Transverse colon (tissue), 4 donors: ENCODE results near the gene RGS7.
"Not testable (repeated sequence)": the region's sequence is repeated elsewhere in the genome, so short reads cannot be mapped to it uniquely, and the experiment has no call there.

Experiments used
- CTCF ChIP-seq, 5 experiments: fragments of 200-600 bp in 3 of 5; fragments of 450-650 bp in 2 of 5; sonication (generic) in 3 of 5; IDR thresholded peaks; 1 replicate in 2 of 5; 2 replicates in 3 of 5; pipeline ENCODE4 v1.5.1; 2016 to 2017; ENCODE audit warnings: antibody characterized with exemption in 5 of 5, inconsistent platforms in 3 of 5, mild to moderate bottlenecking in 2 of 5, moderate library complexity in 1 of 5
- EP300 ChIP-seq: sonication (generic); formaldehyde crosslinking; IDR thresholded peaks from one replicate; pipeline ENCODE4 v1.6.1; 2017; ENCODE audit warnings: antibody characterized with exemption, low read depth
- POLR2A ChIP-seq: fragments of 450-650 bp; IDR thresholded peaks from one replicate; pipeline ENCODE4 v1.6.1; 2016; ENCODE audit warnings: antibody characterized with exemption, mild to moderate bottlenecking, moderate library complexity
- POLR2AphosphoS5 ChIP-seq, 3 donors: sonication (generic); formaldehyde crosslinking; IDR thresholded peaks; one replicate each; pipeline ENCODE4 v1.6.1; 2016; ENCODE audit warnings: antibody characterized with exemption in 3 of 3

GRCh38 chr1:240734705-240735104, 622.3 kb downstream of the RGS7 start:
- TF ChIP-seq CTCF (IDR thresholded peaks at IDR 0.05); POLR2A; EP300; POLR2AphosphoS5 (IDR thresholded peaks at IDR 0.05): not testable (repeated sequence)
